Neuronal stem cell (in vitro differentiated cells): ENCODE results near the gene MTFMT.

ENCODE experiments used
- DNase-seq: peaks from one replicate; pipeline ENCODE4 v3.0.0-alpha.2; 2013; ENCODE audit warnings: low spot score
- H2AFZ ChIP-seq: one replicate; pipeline ENCODE4 v1.6.1; 2013; ENCODE audit warnings: mild to moderate bottlenecking, low read length, inconsistent platforms
- H2AK5ac ChIP-seq: 2 replicates; pipeline ENCODE4 v1.6.1; 2013; ENCODE audit warnings: low read depth, mild to moderate bottlenecking, inconsistent platforms, low read length, moderate library complexity, mixed read lengths
- H2BK120ac ChIP-seq: 2 replicates; pipeline ENCODE4 v1.6.1; 2013; ENCODE audit warnings: low read depth, mild to moderate bottlenecking, inconsistent platforms, low read length, moderate library complexity, mixed read lengths
- H2BK12ac ChIP-seq: one replicate; pipeline ENCODE4 v1.6.1; 2013; ENCODE audit warnings: low read length, inconsistent platforms
- H2BK15ac ChIP-seq: 2 replicates; pipeline ENCODE4 v1.6.1; 2013; ENCODE audit warnings: mild to moderate bottlenecking, low read length, inconsistent platforms, mixed read lengths
- H2BK5ac ChIP-seq: one replicate; pipeline ENCODE4 v1.6.1; 2013; ENCODE audit warnings: inconsistent platforms, mild to moderate bottlenecking, low read length, moderate library complexity
- H3K14ac ChIP-seq: one replicate; pipeline ENCODE4 v1.6.1; 2013; ENCODE audit warnings: low read length, inconsistent platforms
- H3K18ac ChIP-seq: 2 replicates; pipeline ENCODE4 v1.6.1; 2013; ENCODE audit warnings: low read length, inconsistent platforms
- H3K23ac ChIP-seq: 2 replicates; pipeline ENCODE4 v1.6.1; 2013; ENCODE audit warnings: low read depth, mild to moderate bottlenecking, mixed read lengths, low read length, inconsistent platforms; ENCODE audit not compliant: poor library complexity
- H3K27ac ChIP-seq: replicated peaks from 3 replicates; pipeline ENCODE4 v1.5.1; 2013; ENCODE audit warnings: low read length, inconsistent platforms
- H3K27me3 ChIP-seq, 3 experiments: 2 replicates each; pipeline ENCODE4 v1.6.1; 2013; ENCODE audit warnings: low read length in 3 of 3, mild to moderate bottlenecking in 2 of 3, inconsistent platforms in 1 of 3, low read depth in 1 of 3, mixed read lengths in 1 of 3, moderate library complexity in 1 of 3; ENCODE audit not compliant: control insufficient read depth in 3 of 3, insufficient read depth in 3 of 3
- H3K36me3 ChIP-seq, 2 donors: replicated peaks in 1 of 2; 2 replicates each; pipeline ENCODE4 v1.6.1; 2013; ENCODE audit warnings: low read length in 2 of 2; ENCODE audit not compliant: control insufficient read depth in 2 of 2, insufficient read depth in 2 of 2
- H3K4ac ChIP-seq: 2 replicates; pipeline ENCODE4 v1.6.1; 2013; ENCODE audit warnings: inconsistent platforms, mild to moderate bottlenecking, low read length, moderate library complexity
- H3K4me1 ChIP-seq, 2 donors: 1 replicate in 1 of 2; 2 replicates in 1 of 2; pipeline ENCODE4 v1.6.1; 2013; ENCODE audit warnings: low read length in 2 of 2, low read depth in 1 of 2; ENCODE audit not compliant: control insufficient read depth in 2 of 2, insufficient read depth in 1 of 2
- H3K4me2 ChIP-seq: one replicate; pipeline ENCODE4 v1.6.1; 2013; ENCODE audit warnings: mild to moderate bottlenecking, low read length, inconsistent platforms; ENCODE audit not compliant: insufficient read depth, poor library complexity, severe bottlenecking
- H3K4me3 ChIP-seq, 2 donors: 2 replicates each; pipeline ENCODE4 v1.5.1; 2013; ENCODE audit warnings: low read length in 2 of 2, mild to moderate bottlenecking in 2 of 2, inconsistent platforms in 1 of 2, moderate library complexity in 1 of 2
- H3K79me1 ChIP-seq: one replicate; pipeline ENCODE4 v1.6.1; 2013; ENCODE audit warnings: low read depth, mild to moderate bottlenecking, inconsistent platforms, low read length, moderate library complexity
- H3K9ac ChIP-seq: one replicate; pipeline ENCODE4 v1.6.1; 2013; ENCODE audit warnings: mild to moderate bottlenecking, low read depth, low read length, inconsistent platforms; ENCODE audit not compliant: poor library complexity
- H3K9me3 ChIP-seq, 2 donors: replicated peaks in 1 of 2; 2 replicates each; pipeline versions ENCODE3 to v1.6.1; 2013; ENCODE audit warnings: low read length in 2 of 2, mild to moderate bottlenecking in 2 of 2, inconsistent platforms in 1 of 2, low read depth in 1 of 2, mixed read lengths in 1 of 2, moderate library complexity in 1 of 2; ENCODE audit not compliant: control insufficient read depth in 2 of 2, insufficient read depth in 1 of 2
- H4K8ac ChIP-seq: one replicate; pipeline ENCODE4 v1.6.1; 2013; ENCODE audit warnings: low read depth, mild to moderate bottlenecking, inconsistent platforms, low read length, moderate library complexity
- H4K91ac ChIP-seq: one replicate; pipeline ENCODE4 v1.6.1; 2013; ENCODE audit warnings: low read length, low read depth, mild to moderate bottlenecking, inconsistent platforms; ENCODE audit not compliant: poor library complexity
- WGBS, 2 donors: extraction: QIAGEN DNeasy Blood & Tissue Kit; methylation state at CpG; one replicate each; pipeline ENCODE4 v1.1.7; 2013; ENCODE audit warnings: missing lambda C conversion rate in 2 of 2, mixed read lengths in 1 of 2; ENCODE audit not compliant: insufficient read length in 2 of 2, insufficient replicate concordance in 1 of 2; ENCODE audit errors: extremely low coverage in 2 of 2; 5-methylcytosine and 5-hydroxymethylcytosine counted together

Gene MTFMT

DNA sequence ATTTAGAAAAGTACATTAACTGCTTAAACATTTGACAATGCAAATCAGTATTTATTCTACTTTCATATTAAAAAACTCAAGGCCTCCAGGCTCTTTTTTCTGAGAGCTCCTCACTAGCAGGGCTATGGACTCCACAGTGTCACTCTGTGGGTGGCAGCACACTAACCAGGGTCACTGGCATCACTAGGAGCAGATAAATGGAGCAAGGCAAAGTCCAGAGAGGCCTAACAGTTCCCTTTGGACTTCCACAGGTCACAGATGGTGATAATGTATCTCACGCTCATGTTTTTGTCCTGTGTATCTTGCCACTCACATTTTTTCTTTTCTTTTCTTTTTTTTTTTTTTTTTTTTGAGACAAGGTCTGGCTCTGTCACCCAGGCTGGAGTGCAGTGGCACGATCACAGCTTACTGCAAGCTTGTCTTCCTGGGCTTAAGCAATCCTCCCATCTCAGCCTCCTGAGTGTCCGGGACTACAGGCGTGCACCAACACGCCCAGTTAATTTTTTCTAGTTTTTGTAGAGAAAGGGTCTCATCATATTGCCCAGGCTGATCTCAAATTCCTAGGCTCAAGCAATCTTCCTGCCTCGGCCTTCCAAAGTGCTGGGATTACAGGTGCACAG lies 47.5 kb downstream of the MTFMT start:
- Histone ChIP-seq H4K8ac (no peak overlapping the region), H2BK15ac (no peak overlapping the region)
- no CpG with 5 or more reads among the region's 6 CpGs for WGBS, 2 donors

GRCh38 chr15:64979252-64979710 lies 50.2 kb downstream of the MTFMT start:
- no peak overlapping the region for H2AK5ac ChIP-seq
- H4K91ac ChIP-seq, result no peak overlapping the region
- no peak overlapping the region for H3K4ac ChIP-seq
- H3K79me1 ChIP-seq, result no peaks in the 10 kb centered on the region
- H2BK12ac ChIP-seq, result no peak overlapping the region
- no peak overlapping the region for H3K18ac ChIP-seq
- no peak overlapping the region for H3K4me2 ChIP-seq
- no peak overlapping the region for H3K9ac ChIP-seq
- H3K36me3 ChIP-seq, result peaks cover under 1 to 79% of the 10 kb centered on the region in 2 donors
- H2BK15ac ChIP-seq, result no peak overlapping the region
- H3K27me3 ChIP-seq, result no peaks in the 10 kb centered on the region
- H3K23ac ChIP-seq, result no peak overlapping the region
- H2AFZ ChIP-seq, result no peak overlapping the region
- H3K9me3 ChIP-seq, result no peaks in the 10 kb centered on the region
- peak overlapping the region; percentile 64 for H3K27ac ChIP-seq
- DNase-seq, result no peak
- no peak overlapping the region for H2BK120ac ChIP-seq
- H4K8ac ChIP-seq, result no peak overlapping the region
- no CpG with 5 or more reads among the region's 7 CpGs for WGBS, 2 donors
- no peak overlapping the region for H3K14ac ChIP-seq
- H3K4me1 ChIP-seq, result peaks cover 5 to 10% of the 10 kb centered on the region in 2 donors
- H2BK5ac ChIP-seq, result no peak overlapping the region
- no peak overlapping the region for H3K4me3 ChIP-seq

More for the DNA sequence above, 47.5 kb downstream of the MTFMT start:
- no peak overlapping the region for H2BK5ac ChIP-seq
- no peak overlapping the region for H2BK120ac ChIP-seq
- H3K4me3 ChIP-seq, result no peak overlapping the region
- H3K23ac ChIP-seq, result no peak overlapping the region
- H3K36me3 ChIP-seq, result peaks cover 0 to 60% of the 10 kb centered on the region in 2 donors
- no peak overlapping the region for H4K91ac ChIP-seq
- H3K4me1 ChIP-seq, result peaks cover 5 to 10% of the 10 kb centered on the region in 2 donors
- H3K79me1 ChIP-seq, result no peaks in the 10 kb centered on the region
- H3K9me3 ChIP-seq, result no peaks in the 10 kb centered on the region
- H3K14ac ChIP-seq, result no peak overlapping the region
- no peak overlapping the region for H2AFZ ChIP-seq
- no peak overlapping the region for H2BK12ac ChIP-seq
- H3K27ac ChIP-seq, result no peak overlapping the region
- DNase-seq, result no peak
- H3K27me3 ChIP-seq, result no peaks in the 10 kb centered on the region
- H3K18ac ChIP-seq, result no peak overlapping the region
- no peak overlapping the region for H2AK5ac ChIP-seq
- no peak overlapping the region for H3K9ac ChIP-seq
- no peak overlapping the region for H3K4ac ChIP-seq
- no peak overlapping the region for H3K4me2 ChIP-seq

DNA sequence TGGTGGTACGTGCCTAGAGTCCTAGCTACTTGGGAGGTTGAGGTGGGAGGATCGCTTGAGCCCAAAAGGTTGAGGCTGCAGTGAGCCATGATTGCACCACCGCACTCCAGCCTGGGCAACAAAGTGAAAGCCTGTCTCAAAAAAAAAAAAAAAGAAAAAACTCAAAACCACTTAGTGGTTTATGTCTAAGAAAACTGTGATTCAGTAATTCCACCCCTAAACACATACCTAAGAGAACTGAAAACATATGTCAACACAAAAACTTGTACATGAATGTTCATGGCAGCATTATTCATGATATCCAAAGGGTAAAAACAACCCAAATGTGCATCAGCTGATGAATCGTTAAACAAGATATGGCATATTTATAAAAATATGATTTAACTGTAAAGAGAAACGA lies 54.0 kb downstream of the MTFMT start:
- H3K27me3 ChIP-seq, result no peaks in the 10 kb centered on the region
- H3K9me3 ChIP-seq, result no peaks in the 10 kb centered on the region
- H3K4me1 ChIP-seq, result peaks cover 5 to 10% of the 10 kb centered on the region in 2 donors
- no peak overlapping the region for H3K14ac ChIP-seq
- no peak overlapping the region for H3K23ac ChIP-seq
- peaks cover 9 to 86% of the 10 kb centered on the region in 2 donors for H3K36me3 ChIP-seq
- H2BK15ac ChIP-seq, result no peak overlapping the region
- no peak overlapping the region for H3K9ac ChIP-seq
- H4K8ac ChIP-seq, result no peak overlapping the region
- no peak overlapping the region for H2BK5ac ChIP-seq
- H2AFZ ChIP-seq, result no peak overlapping the region
- no peak overlapping the region for H3K4ac ChIP-seq
- no CpG with 5 or more reads among the region's 5 CpGs for WGBS, 2 donors
- H2BK120ac ChIP-seq, result no peak overlapping the region
- no peak overlapping the region for H2AK5ac ChIP-seq
- H4K91ac ChIP-seq, result no peak overlapping the region
- no peaks in the 10 kb centered on the region for H3K79me1 ChIP-seq
- H3K4me2 ChIP-seq, result no peak overlapping the region
- no peak overlapping the region for H3K18ac ChIP-seq
- H3K27ac ChIP-seq, result no peak overlapping the region
- H2BK12ac ChIP-seq, result no peak overlapping the region
- H3K4me3 ChIP-seq, result no peak overlapping the region
- no peak for DNase-seq

- Histone ChIP-seq H2BK15ac (no peak overlapping the region), H3K9ac (no peak overlapping the region), H3K23ac (no peak overlapping the region), H2BK12ac (no peak overlapping the region), H3K4me1 (no peaks in the 10 kb centered on the region), H3K14ac (no peak overlapping the region), H2AK5ac (no peak overlapping the region), H3K4me2 (no peak overlapping the region), H3K27me3 (no peaks in the 10 kb centered on the region), H3K4me3 (no peak overlapping the region), H2BK120ac (no peak overlapping the region), H3K36me3 (peaks cover 14 to 82% of the 10 kb centered on the region in 2 donors), H4K91ac (no peak overlapping the region), H3K4ac (no peak overlapping the region), H3K9me3 (no peaks in the 10 kb centered on the region), H3K79me1 (no peaks in the 10 kb centered on the region), H3K18ac (no peak overlapping the region), H3K27ac (no peak overlapping the region), H2BK5ac (no peak overlapping the region), H4K8ac (no peak overlapping the region), H2AFZ (no peak overlapping the region)
- no CpG with 5 or more reads among the region's 7 CpGs for whole genome bisulfite sequencing, 2 donors
- no peak for DNase-seq
These were observed 58.7 kb downstream of the MTFMT start for GRCh38 chr15:64970698-64971097.
